WTC11 (cell line): ENCODE results near the gene PRRC2C. TPM values are rescaled to one million over a fixed set of nuclear protein-coding genes. Genes with fewer than 3 reads are reported as not detected.

Experiments
- ATAC-seq: fragments of 200-7000 bp; cut with Tn5 transposase; 2 replicates; pipeline ENCODE4 v1.10.0; 2021; ENCODE audit warnings: mild to moderate bottlenecking, moderate library complexity
- CTCF ChIA-PET: fragments of 300-600 bp; sonication (Branson Sonifier 250); formaldehyde crosslinking; loops from one replicate; lab custom pipeline; 2021; ENCODE audit warnings: antibody characterized with exemption; lab: Charles Lee
- POLR2A ChIA-PET: fragments of 350-600 bp; sonication (Branson Sonifier 250); formaldehyde crosslinking; loops from one replicate; lab custom pipeline; 2021; ENCODE audit warnings: antibody characterized with exemption; lab: Charles Lee
- DNase-seq: peaks from one replicate; pipeline ENCODE4 v3.0.0; 2021; ENCODE audit warnings: low spot score
- H3K27ac Mint-ChIP-seq: 2 replicates; pipeline ENCODE4 v1.8.0; 2021; ENCODE audit warnings: mixed read lengths
- H3K27me3 Mint-ChIP-seq: 2 replicates; pipeline ENCODE4 v1.8.0; 2021; ENCODE audit warnings: low read depth, mild to moderate bottlenecking, moderate library complexity, mixed read lengths
- H3K36me3 Mint-ChIP-seq: 2 replicates; pipeline ENCODE4 v1.8.0; 2021; ENCODE audit warnings: mixed read lengths
- H3K4me1 Mint-ChIP-seq: 2 replicates; pipeline ENCODE4 v1.8.0; 2022; ENCODE audit warnings: mixed read lengths
- H3K4me3 Mint-ChIP-seq: 2 replicates; pipeline ENCODE4 v1.8.0; 2021; ENCODE audit warnings: mild to moderate bottlenecking, moderate library complexity, mixed read lengths
- H3K9me3 Mint-ChIP-seq: 2 replicates; pipeline ENCODE4 v1.8.0; 2021; ENCODE audit warnings: mixed read lengths
- ATF3 ChIP-seq: sonication (generic); formaldehyde crosslinking; conservative IDR thresholded peaks from 2 replicates; pipeline ENCODE4 v1.8.1; 2022; ENCODE audit warnings: mild to moderate bottlenecking, missing genetic modification reagents
- CDX4 ChIP-seq: fragments of 250-450 bp; sonication (Bioruptor Pico); IDR thresholded peaks from 2 replicates; pipeline ENCODE4 v1.9.0; 2021; ENCODE audit warnings: moderate library complexity, mild to moderate bottlenecking, inconsistent platforms, borderline replicate concordance
- CREM ChIP-seq: sonication (generic); formaldehyde crosslinking; IDR thresholded peaks from 2 replicates; pipeline ENCODE4 v1.8.1; 2022; ENCODE audit warnings: mild to moderate bottlenecking, missing genetic modification reagents, moderate library complexity
- CTCF ChIP-seq: fragments of 200-600 bp; IDR thresholded peaks from 2 replicates; pipeline ENCODE4 v1.8.0; 2022; ENCODE audit warnings: antibody characterized with exemption
- ESRRA ChIP-seq: sonication (generic); formaldehyde crosslinking; IDR thresholded peaks from 2 replicates; pipeline ENCODE4 v1.8.1; 2022; ENCODE audit warnings: mild to moderate bottlenecking, missing genetic modification reagents, borderline replicate concordance
- ETV6 ChIP-seq: sonication (generic); formaldehyde crosslinking; IDR thresholded peaks from 2 replicates; pipeline ENCODE4 v1.8.1; 2022; ENCODE audit warnings: mild to moderate bottlenecking, missing genetic modification reagents
- FOXP4 ChIP-seq: sonication (generic); formaldehyde crosslinking; IDR thresholded peaks from 2 replicates; pipeline ENCODE4 v1.8.0; 2022; ENCODE audit warnings: mild to moderate bottlenecking, missing genetic modification reagents
- GABPB1 ChIP-seq: sonication (generic); formaldehyde crosslinking; IDR thresholded peaks from 2 replicates; pipeline ENCODE4 v1.8.1; 2023; ENCODE audit warnings: mild to moderate bottlenecking, missing genetic modification reagents
- HMGXB4 ChIP-seq: sonication (generic); formaldehyde crosslinking; IDR thresholded peaks from 2 replicates; pipeline ENCODE4 v1.8.1; 2023; ENCODE audit warnings: mild to moderate bottlenecking, moderate library complexity, missing genetic modification reagents
- MLX ChIP-seq: sonication (generic); formaldehyde crosslinking; IDR thresholded peaks from 2 replicates; pipeline ENCODE4 v1.8.1; 2023; ENCODE audit warnings: mild to moderate bottlenecking, missing genetic modification reagents, moderate library complexity
- MXD4 ChIP-seq: fragments of 250-450 bp; sonication (Bioruptor Pico); IDR thresholded peaks from 2 replicates; pipeline ENCODE4 v1.8.0; 2021; ENCODE audit warnings: mild to moderate bottlenecking, moderate library complexity, borderline replicate concordance
- MYBL2 ChIP-seq: sonication (generic); formaldehyde crosslinking; IDR thresholded peaks from 2 replicates; pipeline ENCODE4 v1.8.1; 2023; ENCODE audit warnings: mild to moderate bottlenecking, moderate library complexity, missing genetic modification reagents
- NR3C1 ChIP-seq: sonication (generic); formaldehyde crosslinking; conservative IDR thresholded peaks from 2 replicates; pipeline ENCODE4 v1.8.1; 2023; ENCODE audit warnings: low read depth, mild to moderate bottlenecking, missing genetic modification reagents
- OVOL2 ChIP-seq: fragments of 250-450 bp; sonication (Bioruptor Pico); IDR thresholded peaks from 2 replicates; pipeline ENCODE4 v1.9.0; 2021; ENCODE audit warnings: mild to moderate bottlenecking, borderline replicate concordance
- RORB ChIP-seq: fragments of 250-450 bp; sonication (Bioruptor Pico); IDR thresholded peaks from 2 replicates; pipeline ENCODE4 v1.9.0; 2021; ENCODE audit warnings: mild to moderate bottlenecking
- SMAD4 ChIP-seq: sonication (generic); formaldehyde crosslinking; IDR thresholded peaks from 2 replicates; pipeline ENCODE4 v1.8.0; 2022; ENCODE audit warnings: mild to moderate bottlenecking, missing genetic modification reagents
- TCF7 ChIP-seq: sonication (generic); formaldehyde crosslinking; IDR thresholded peaks from 2 replicates; pipeline ENCODE4 v1.8.0; 2022; ENCODE audit warnings: mild to moderate bottlenecking, low read depth, missing genetic modification reagents, moderate library complexity
- USF1 ChIP-seq: sonication (generic); formaldehyde crosslinking; IDR thresholded peaks from 2 replicates; pipeline ENCODE4 v1.8.0; 2022; ENCODE audit warnings: mild to moderate bottlenecking, missing genetic modification reagents
- ZBTB43 ChIP-seq: sonication (generic); formaldehyde crosslinking; IDR thresholded peaks from 2 replicates; pipeline ENCODE4 v1.8.1; 2023; ENCODE audit warnings: mild to moderate bottlenecking, missing genetic modification reagents
- ZNF263 ChIP-seq: sonication (generic); formaldehyde crosslinking; IDR thresholded peaks from 2 replicates; pipeline ENCODE4 v1.8.1; 2022; ENCODE audit warnings: low read depth, mild to moderate bottlenecking, moderate library complexity, missing genetic modification reagents
- ZNF317 ChIP-seq: sonication (generic); formaldehyde crosslinking; IDR thresholded peaks from 2 replicates; pipeline ENCODE4 v1.8.1; 2023; ENCODE audit warnings: low read depth, mild to moderate bottlenecking, moderate library complexity, missing genetic modification reagents, borderline replicate concordance
- ZNF671 ChIP-seq: fragments of 250-450 bp; sonication (Bioruptor Pico); IDR thresholded peaks from 2 replicates; pipeline ENCODE4 v1.8.0; 2021; ENCODE audit warnings: mild to moderate bottlenecking
- total RNA-seq: library from RNA; stranded (reverse); gene quantifications from 3 replicates; pipeline ENCODE4 v1.2.3, GENCODE V29; 2021

Gene PRRC2C
- total RNA-seq, 1 experiment from 2014 or later: 236 TPM

- ATAC-seq (no peak), DNase-seq (no peak)
- Mint-ChIP-seq H3K9me3 (no peaks in the 10 kb centered on the region), H3K4me3 (no peak overlapping the region), H3K27me3 (no peaks in the 10 kb centered on the region), H3K27ac (no peak overlapping the region), H3K36me3 (peaks cover 47% of the 10 kb centered on the region), H3K4me1 (no peaks in the 10 kb centered on the region)
- POLR2A ChIA-PET: no interaction called here
- TF ChIP-seq SMAD4 (no peak), GABPB1 (no peak), MYBL2 (CRISPR knock-in tag) (no peak), FOXP4 (no peak), MXD4 (CRISPR knock-in tag) (no peak), ZNF263 (CRISPR knock-in tag) (no peak), RORB (CRISPR knock-in tag) (no peak), USF1 (no peak)
- CTCF ChIA-PET: no interaction called here
Observed at GRCh38 chr1:171563675-171564074, 78.3 kb downstream of the PRRC2C start.

GRCh38 chr1:171566467-171566866 is 81.1 kb downstream of the PRRC2C start:
- TF ChIP-seq TCF7 (CRISPR knock-in tag) (no peak), MLX (no peak), CTCF (no peak), ESRRA (CRISPR knock-in tag) (no peak), ETV6 (no peak)
- no peaks in the 10 kb centered on the region for H3K4me1 Mint-ChIP-seq
- POLR2A ChIA-PET: no interaction called here
- CTCF ChIA-PET: interaction anchor here (1.1 to 1.3 kb wide), 2 partner anchors 78 to 81 kb away, joined by 3 to 4 read pairs; partner anchors contain the start of gene PRRC2C
- no peak overlapping the region for H3K4me3 Mint-ChIP-seq
- no peaks in the 10 kb centered on the region for H3K27me3 Mint-ChIP-seq
- H3K9me3 Mint-ChIP-seq: no peaks in the 10 kb centered on the region
- ATAC-seq (no peak), DNase-seq (no peak)
- peaks cover 45% of the 10 kb centered on the region for H3K36me3 Mint-ChIP-seq
- H3K27ac Mint-ChIP-seq: no peak overlapping the region

GRCh38 chr1:171570295-171570694 is 85.0 kb downstream of the PRRC2C start:
- peaks cover 57% of the 10 kb centered on the region for H3K36me3 Mint-ChIP-seq
- DNase-seq: no peak
- H3K4me1 Mint-ChIP-seq: no peaks in the 10 kb centered on the region
- no peak for ATAC-seq
- no peaks in the 10 kb centered on the region for H3K9me3 Mint-ChIP-seq
- ChIA-PET POLR2A (no interaction called here), CTCF (no interaction called here)
- H3K27ac Mint-ChIP-seq: no peak overlapping the region
- H3K27me3 Mint-ChIP-seq: no peaks in the 10 kb centered on the region
- no peak overlapping the region for H3K4me3 Mint-ChIP-seq
- TF ChIP-seq ZNF317 (CRISPR knock-in tag) (no peak), HMGXB4 (CRISPR knock-in tag) (no peak), NR3C1 (CRISPR knock-in tag) (no peak), ZBTB43 (no peak), OVOL2 (no peak), CDX4 (CRISPR knock-in tag) (no peak), CTCF (no peak), ZNF671 (CRISPR knock-in tag) (no peak), ATF3 (CRISPR knock-in tag) (no peak), CREM (CRISPR knock-in tag) (no peak), TCF7 (CRISPR knock-in tag) (no peak)
